ENCODE measurements around the gene FAM184A.

GRCh38 chr6:119126140-119126539 is 47.7 kb upstream of the FAM184A start:
- TF ChIP-seq, protein P1, sequence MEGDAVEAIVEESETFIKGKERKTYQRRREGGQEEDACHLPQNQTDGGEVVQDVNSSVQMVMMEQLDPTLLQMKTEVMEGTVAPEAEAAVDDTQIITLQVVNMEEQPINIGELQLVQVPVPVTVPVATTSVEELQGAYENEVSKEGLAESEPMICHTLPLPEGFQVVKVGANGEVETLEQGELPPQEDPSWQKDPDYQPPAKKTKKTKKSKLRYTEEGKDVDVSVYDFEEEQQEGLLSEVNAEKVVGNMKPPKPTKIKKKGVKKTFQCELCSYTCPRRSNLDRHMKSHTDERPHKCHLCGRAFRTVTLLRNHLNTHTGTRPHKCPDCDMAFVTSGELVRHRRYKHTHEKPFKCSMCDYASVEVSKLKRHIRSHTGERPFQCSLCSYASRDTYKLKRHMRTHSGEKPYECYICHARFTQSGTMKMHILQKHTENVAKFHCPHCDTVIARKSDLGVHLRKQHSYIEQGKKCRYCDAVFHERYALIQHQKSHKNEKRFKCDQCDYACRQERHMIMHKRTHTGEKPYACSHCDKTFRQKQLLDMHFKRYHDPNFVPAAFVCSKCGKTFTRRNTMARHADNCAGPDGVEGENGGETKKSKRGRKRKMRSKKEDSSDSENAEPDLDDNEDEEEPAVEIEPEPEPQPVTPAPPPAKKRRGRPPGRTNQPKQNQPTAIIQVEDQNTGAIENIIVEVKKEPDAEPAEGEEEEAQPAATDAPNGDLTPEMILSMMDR (IDR thresholded peaks at IDR 0.05): no peak
- no peak for TF ChIP-seq EZH2 (IDR thresholded peaks at IDR 0.05)

All from neural progenitor cell (in vitro differentiated cells).